GM19467 (cell line): Measurements from ENCODE around the gene B4GALNT3.
"Not testable (repeated sequence)": the region's sequence is repeated elsewhere in the genome, so short reads cannot be mapped to it uniquely, and the experiment has no call there.

ENCODE experiments used
- ATAC-seq: cut with Tn5 transposase; IDR thresholded peaks from one replicate; pipeline ENCODE4 v1.9.1; 2021; ENCODE audit warnings: mild to moderate bottlenecking, moderate library complexity; ENCODE audit not compliant: unreplicated experiment

B4GALNT3 gene

DNA sequence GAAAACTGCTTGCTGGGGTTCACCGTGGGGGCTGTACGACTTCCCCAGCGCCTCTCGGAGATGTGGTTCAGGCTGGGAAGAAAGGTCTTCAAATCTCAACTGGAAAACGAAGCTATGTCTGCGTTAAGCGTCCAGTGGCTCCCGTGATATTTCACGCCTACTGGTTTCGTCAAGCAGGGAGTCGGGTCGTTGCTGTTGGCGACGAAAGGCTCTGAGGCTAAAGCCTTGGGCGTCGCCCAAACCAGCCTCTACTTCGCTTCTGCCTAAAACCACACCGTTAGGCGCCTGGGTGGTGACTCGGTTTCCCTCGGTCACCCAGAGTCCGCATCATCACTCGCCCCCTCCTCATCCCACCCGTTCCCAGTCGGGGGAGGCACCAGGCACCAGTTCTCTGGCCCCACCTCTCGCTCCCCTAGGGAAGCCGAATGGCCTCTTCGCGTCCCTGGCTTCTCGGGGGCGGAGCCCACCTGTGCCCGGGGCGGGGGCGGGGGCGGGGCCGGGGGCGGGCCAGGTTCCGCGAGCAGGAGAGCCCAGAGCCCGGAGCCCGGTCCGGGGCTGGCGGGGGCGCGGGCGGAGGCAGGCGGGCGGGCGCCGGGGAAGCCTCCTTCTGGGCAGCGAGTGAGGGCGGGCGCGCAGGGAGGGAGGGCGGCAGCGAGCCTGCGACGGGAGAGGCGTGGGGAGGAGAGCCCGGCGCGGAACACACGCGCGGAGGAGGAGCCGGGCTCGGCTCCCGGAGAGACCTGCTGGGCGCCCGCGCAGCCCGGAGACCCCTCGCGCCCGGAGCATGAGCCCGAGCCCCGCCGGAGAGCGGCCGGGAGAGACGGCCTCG, at the start of gene B4GALNT3:
Gene B4GALNT3 (plus strand): TSS at position 510 of the 829 bp plus-strand sequence. CDS start 438 bp downstream, outside the sequence.
- no peak for ATAC-seq

DNA sequence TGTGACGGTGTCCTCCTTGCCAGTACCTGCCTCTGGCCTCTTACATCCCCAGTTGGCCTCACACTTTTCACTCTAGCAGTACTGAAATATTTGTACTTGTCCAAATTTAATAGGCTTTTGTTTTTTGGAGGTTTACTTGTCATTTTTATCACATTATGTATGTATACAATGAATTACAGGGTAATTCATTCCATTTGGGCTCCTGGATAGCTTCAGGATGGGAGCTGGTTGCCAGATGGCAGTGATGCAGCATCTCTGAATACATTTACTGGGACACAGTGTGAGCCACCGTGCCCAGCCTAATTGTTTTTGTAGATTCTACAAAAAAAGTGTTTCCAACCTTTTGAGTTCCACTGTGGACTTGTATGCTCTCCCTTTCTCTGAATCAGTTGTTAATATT, 44.9 kb upstream of the B4GALNT3 start:
- ATAC-seq = no peak

DNA sequence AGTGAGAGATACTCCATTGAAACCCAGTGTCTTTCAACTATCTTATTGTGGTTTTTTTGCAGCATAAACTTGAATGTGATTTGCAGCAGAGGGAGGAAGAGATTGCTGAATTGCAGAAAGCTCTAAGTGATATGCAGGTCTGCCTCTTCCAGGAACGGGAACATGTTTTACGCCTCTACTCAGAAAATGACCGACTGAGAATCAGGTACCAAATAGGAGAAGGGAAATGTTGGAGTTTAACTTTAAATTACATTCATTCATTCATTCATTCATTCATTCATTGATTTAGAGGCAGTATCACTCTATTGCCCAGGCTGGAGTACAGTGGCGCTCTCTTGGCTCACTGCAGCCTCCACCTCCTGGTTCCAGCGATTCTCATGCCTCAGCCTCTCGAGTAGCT, 41.3 kb upstream of the B4GALNT3 start:
- ATAC-seq = no peak

DNA sequence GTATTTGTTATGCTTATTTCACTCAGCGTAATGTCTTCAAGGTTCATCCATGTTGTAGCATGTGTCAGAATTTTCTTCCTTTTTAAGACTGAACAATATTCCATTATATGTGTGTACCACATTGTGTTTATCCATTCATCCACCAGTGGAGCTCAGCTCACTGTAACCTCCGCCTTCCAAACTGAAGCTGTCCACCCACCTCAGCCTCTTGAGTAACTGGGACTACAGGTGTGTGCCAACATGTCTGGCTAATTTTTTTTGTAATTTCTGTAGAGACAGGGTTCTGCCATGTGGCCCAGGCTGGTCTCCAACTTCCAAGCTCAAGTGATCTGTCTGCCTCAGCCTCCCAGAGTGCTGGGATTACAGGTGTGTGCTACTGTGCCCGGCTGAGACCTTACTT, 37.2 kb upstream of the B4GALNT3 start:
- ATAC-seq = no peak

DNA sequence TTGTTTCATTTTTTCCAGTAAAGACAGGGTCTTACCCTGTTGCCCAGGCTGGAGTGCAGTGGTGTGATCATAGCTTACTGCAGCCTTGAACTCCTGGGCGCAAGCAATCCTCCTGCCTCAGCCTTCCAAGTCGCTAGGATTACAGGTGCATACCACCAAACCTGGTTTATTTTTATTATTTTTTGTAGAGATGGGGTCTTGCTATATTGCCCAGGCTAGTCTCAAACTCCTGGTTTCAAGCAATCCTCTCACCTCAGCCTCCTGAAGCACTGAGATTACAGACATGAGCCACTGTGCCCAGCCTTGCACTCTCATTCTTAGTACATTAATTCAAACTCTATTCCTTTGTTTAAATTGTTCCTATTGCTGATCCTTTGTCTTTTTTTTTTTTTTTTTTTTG, 24.0 kb upstream of the B4GALNT3 start:
- ATAC-seq = not testable (repeated sequence)

DNA sequence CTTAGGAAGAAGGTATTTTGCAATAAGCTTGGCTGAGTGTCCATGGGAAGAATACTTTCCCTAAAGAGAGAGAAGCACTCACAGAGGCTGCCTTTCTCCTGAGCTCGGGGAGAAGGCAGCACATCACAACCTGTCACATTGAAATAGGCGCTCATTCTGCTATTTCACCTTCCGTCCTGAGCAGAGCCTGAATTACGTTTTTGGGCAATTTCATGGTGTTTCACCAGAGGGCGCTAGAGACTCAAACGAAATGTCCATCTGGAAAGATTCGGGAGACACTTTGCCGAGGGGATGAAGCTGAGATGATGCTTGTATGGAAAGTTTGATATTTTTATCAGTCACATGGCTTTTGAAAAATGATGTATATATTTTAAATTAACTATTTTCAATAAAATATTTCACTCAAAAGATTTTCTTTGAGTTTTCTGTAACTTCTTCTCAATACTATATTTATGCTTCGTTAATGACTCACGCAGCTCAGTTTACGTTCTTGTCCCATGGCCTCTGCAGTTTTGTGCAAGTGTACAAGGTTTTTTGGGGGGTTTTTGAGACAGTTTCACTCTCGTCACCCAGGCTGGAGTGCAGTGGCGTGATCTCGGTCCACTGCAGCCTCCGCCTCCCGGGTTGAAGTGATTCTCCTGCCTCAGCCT, 17.4 kb upstream of the B4GALNT3 start:
- ATAC-seq = no peak

DNA sequence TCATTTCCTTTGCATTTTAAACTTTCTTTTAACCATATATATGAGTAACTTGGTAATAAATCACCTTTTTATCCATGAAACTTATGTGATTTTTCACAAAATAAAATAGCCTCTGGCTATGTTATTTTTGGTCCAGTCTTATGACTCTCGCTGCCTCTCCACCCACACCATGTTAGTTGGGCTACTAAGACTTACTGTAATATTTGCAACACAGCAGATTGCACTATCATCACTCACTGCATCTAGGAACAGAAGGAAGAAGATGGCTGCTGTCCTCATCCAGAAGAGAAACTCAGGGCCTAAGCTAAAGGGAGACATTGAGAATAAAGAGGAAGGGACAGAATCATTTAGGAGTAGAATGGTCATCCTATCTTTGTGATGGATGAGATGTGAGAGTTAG, 12.6 kb upstream of the B4GALNT3 start:
- ATAC-seq = no peak

DNA sequence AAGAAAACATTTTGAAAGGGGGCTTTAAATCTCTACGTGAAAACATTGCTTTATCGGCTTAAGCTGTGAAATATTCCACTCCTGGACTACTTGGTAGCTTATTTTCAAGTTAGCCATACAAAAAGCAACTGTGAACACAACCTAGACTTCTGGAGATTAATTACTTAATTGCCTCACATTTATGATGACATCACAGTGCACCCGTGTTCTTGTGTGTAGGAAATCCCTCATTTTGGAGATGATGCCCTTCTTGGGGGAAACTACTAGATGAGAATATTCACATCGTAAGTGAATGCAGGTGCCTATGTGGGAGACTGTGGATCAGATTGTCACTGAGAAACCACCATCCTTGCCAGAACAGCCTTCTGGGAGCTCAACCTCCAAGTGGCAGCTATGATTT, 10.5 kb upstream of the B4GALNT3 start:
- ATAC-seq = no peak

DNA sequence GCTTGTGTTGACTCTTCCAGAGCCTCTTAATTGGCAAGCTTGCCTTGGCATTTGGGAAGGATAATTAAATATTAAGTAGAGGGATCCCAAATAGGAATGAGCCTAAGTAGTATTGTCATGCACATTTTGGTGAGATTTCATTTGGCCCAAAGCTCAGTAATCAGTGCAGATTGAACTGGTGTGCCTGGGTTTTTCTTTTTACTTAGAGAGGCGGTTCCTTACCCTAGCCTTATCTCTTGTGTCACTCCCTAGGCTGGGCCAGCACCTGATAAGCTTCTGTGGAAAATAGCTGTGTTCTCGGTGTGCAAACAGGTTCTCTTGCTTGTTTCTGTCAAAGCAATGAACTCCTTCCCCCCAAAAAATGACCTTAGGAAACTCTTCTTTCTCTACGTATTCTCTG, 9.3 kb upstream of the B4GALNT3 start:
- ATAC-seq = no peak

DNA sequence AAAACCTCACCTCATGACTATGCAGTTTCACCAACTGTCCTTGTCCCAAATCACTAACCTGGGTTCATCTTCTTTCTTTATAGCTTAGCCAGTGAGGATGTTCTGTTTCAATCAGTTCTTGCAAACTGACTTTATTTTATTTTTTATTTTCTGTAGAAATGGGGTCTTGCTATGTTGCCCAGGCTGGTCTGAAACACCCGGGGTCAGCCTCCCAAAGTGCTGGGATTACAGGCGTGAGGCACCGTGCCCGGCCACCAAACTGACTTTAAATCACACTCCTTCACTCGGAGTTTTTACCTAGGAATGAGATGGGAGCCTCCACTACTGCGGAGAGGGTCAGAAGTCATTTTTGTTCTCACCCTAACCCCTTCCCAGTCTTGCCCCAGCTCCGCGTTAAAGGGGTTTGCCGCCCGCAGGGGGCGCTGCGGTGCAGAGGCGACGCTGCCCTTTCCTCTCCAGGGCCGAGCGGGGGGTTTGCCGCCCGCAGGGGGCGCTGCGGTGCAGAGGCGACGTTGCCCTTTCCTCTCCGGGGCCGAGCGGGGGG, 7.0 kb upstream of the B4GALNT3 start:
- ATAC-seq = no peak

DNA sequence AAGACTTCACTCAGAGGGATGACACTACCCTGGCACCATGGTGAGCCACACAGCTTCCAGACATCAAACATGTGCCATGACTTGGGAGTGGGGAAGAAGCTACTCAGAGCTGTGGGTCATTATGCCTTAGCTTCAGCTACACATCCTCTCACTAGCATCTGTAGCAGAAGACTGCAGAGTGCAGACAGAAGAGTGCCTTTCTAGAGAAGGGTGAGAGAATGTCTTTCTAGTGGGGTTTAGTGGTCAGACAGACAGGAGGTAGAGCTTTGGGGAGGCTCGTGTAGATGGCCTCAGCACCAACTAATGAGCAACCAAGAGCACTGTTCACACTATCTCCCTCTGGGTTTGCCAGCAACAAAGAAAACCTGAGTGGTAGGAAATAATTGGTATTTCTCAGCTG, 4.9 kb upstream of the B4GALNT3 start:
- no peak for ATAC-seq

DNA sequence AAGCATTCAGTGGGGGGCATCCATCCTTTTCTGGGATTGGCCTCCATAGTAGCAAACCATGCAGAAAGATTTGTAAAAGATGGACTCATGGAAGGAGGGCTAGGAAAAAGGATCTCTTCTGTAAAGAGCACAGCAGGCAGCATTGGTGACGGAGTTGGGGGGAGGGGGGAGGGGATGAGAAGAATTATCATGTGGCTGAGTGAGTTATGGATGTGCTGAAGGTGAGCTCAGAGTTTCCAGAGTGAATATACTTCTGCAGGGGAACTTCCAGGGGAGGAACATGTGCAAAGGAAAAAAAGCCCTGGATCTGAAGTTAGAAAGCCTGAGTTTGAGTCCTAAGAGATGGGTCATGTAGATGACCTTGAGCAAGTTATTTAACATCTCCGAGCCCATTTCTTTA, 3.9 kb upstream of the B4GALNT3 start:
- no peak for ATAC-seq

DNA sequence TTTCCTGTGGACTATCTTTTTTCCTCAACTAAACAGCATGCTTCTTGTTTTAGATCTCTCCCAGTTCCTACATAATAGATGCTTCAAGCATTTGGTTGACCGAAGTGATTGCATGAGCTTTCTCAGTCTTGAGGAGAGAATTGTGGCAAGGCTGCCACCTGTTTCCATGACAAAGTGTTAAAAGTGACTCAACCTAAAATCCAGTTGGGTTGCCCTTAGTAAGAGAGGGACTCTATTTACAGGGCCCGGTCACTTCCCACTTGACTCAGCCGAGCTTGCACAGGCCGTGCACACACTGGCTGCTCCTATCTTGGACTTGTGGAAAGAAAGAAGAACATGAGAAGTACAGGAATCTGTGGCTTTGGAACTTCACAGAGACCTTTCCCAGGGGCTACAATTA, 2.1 kb upstream of the B4GALNT3 start:
- no peak for ATAC-seq

DNA sequence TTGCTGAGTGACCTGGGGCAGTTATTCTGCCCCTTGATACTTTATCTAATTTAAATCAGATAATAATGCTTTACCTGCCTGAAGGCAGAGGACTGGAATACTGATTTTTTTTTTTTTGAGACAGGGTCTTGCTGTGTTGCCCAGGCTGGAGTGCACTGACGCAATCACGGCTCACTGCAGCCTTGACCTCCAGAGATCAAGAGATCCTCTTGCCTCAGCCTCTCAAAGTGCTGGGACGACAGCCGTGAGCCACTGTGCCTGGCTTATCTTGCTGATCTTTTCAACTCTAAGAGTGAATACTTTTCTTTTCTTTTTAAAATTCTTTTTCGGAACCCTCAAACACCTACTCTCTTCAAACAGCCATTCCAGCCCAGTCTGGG, 699 bp upstream of the B4GALNT3 start:
- no peak for ATAC-seq

DNA sequence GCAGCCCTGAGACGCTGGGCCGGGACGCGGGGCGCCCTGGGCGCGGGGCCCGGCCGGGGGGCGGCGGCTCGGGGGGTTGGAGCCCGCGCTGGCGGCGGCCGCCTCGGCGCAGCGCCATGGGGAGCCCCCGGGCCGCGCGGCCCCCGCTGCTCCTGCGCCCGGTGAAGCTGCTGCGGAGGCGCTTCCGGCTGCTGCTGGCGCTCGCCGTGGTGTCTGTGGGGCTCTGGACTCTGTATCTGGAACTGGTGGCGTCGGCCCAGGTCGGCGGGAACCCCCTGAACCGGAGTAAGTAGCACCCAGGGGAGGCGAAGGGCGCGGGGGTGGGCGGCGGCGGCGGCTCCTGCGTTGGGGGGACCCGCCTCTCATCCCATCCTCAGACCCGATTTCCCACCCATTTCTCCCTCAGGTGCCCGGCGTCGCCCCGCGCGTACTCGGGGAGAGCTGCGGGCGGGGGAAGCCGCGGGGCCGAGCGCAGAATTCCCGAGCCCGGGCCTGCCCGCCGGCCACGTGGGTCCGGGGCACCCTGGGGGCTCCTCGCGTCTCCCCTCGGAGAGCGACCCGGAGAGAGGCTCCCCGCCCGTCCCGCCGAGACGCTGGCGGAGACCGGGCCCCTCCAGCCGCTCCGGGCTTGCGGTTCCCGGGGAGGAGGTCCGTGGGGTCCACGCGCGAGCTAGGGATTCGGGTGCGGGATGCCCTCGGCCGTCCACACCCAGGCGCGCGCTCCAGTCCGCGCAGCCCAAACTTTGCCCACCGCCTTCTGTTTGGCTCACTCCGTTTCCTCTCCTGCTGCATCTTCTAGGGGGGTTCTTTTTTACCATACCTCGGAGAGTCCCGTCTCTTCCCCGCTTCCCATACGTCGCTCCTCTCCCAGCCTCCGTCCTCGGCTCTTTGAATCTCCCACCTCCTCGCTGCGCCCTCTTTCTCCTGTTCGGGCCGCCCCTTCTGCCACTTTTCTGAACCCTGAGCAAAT, 807 bp downstream of the B4GALNT3 start:
- ATAC-seq = no peak

DNA sequence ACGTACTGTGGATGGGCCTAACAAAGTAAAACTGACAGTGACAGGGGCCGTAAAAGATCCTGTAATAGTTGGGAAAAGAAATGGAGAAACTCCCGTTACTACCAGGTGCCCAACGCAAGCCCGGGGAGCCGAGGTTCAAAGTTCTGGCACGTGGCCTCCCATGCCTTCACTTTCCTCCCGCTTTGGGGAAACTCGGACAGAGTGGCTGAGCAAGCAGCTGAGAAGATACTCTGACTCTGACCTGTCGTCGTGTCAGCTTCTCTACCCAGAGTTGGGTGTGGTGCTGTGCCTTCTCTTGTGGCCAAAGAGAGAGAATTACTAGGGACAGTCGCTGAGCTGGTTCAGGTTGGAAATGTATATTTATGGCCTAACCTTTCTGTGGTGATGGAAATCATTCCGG, 1.7 kb downstream of the B4GALNT3 start:
- ATAC-seq = no peak

DNA sequence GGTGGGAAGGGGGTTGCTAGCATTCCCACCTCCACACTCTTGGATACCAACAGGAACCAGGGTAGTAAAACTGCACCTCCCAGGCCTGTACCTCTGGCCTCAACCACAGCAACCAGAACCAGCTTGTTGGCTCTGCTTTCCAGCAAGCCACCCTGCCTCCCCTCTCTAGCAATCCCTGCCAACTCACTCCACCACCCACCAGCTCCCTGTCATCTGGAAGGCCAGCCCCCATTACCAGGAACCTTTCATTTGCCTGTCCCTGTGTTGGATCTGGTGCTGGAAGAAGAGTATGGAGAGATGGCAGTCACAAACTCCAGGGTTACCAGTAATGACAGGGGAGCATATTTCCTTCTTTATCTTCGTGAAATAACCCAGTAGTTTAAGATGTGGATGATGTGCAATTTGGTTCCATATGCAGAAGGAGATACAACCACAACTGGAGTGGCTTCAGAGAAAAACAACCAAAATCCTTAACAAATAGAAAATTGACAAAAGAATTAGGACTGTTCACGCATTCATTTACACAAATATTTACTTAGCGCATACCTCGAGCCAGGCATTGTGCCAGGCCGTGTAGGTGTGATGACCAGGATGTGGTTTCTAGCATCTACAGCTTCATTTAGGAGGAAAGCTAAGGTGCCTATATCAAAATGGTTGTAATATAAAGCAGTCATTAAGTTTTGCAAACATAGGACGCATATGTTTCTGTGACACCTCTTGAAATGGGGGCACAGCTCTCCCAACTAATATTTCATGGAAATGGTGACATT, 3.4 kb downstream of the B4GALNT3 start:
- no peak for ATAC-seq

DNA sequence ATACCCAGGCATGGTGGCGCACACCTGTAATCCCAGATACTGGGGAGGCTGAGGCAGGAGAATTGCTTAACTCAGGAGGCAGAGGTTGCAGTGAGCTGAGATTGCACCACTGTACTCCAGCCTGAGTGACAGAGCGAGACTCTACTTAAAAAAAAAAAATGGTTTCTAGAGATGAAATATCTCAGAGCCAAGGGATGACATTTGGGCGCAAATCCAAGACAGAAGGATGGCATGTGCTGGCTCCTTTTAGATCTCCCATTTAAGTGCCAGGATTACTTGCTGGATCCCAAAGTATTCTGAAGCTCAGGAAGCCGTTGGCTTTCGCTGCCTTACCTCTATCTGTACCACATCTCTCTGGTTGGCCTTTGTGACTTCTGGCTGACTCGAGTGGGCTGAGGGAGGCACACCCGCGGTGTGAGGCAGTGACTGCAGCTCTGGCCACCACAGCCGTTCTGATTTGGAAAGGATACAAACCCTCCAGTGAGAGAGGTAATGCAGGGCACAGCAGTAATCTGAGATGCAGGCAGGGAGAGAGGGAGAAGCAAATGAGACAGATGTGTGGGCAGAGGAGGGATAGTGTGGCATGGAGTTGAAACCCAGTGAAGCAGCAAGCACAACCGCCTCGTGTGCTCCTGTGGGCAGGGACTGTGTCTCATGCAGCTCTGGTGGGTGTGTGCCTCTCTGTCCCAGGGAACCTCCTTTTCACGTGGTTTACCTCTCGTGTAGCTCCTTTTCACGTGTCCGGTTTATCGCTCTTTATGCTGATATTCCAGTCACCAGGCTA, 4.9 kb downstream of the B4GALNT3 start:
- ATAC-seq = no peak

DNA sequence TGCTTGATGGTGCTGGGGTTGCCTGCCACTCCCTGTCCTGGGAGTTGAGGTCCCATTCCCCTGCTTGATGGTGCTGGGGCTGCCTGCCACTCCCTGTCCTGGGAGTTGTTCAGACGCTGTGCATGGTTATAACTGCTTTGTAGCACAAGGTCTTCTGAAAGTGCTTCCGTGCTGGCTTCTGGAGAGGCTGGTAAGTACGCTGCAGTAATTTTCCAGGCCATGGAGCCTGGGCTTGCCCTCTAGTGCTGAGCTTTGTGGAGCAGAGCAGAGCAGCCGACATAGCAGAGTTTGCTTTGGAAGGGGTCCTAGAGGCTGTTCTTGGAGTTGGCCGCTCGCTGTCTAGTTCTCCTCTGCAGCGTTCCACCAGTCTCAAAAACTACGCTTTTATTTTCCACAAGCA, 6.3 kb downstream of the B4GALNT3 start:
- no peak for ATAC-seq

DNA sequence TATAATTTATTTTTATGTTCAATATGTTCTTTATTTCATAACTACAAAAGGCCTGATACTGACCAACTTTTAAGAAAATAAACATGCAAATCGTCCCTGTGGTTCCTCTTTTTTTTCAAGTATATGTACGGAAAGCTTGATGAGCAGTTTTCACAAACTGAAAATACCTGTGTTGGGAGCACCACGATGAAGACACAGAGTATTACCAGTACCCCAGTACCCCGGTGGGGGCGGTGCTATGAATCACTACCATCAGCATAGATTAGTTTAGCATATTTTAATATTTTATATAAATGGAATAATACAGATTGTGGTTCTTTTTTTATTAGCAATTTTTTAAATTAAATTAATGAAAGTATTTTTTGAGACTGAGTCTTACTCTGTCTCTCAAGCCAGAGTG, 7.0 kb downstream of the B4GALNT3 start:
- ATAC-seq = no peak
